Measurements from ENCODE around the gene BMX. TPM values are rescaled to one million over a fixed set of nuclear protein-coding genes. Genes with fewer than 3 reads are reported as not detected.

Gene BMX
- total RNA-seq, 1 experiment from 2014 or later, result not detected

DNA sequence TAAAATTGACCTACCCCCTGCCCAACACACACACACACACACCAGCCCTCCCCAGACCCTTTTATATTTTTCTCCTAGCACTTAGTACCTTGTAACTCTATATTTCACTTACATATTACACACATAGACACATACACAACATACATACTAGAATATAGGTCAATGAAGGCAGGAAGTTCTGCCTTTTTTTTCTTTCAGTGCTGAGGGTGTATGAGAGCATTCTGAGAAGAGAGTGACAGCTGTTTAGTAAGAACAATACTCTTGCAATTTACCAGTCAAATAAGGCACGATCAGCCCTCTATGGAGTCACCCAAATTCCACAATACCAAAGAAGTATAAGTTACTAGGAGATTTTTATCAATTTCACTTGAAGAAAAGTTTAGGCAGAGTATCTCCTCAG is 66.7 kb downstream of the BMX start:
- no peaks in the 10 kb centered on the region for H4K20me1 ChIP-seq (ENCODE audit: control insufficient read depth, insufficient read depth, insufficient read length)
- no peak overlapping the region for H4K91ac ChIP-seq (ENCODE audit: insufficient read length, low read depth, low read length)
- no peak overlapping the region for H2BK5ac ChIP-seq (ENCODE audit: insufficient read length, low read length)
- H3K9ac ChIP-seq (ENCODE audit: extremely low read depth, insufficient read length, low read length), result no peak overlapping the region
- no peak overlapping the region for H2BK15ac ChIP-seq (ENCODE audit: low read depth, low read length)
- no peaks in the 10 kb centered on the region for H3K4me1 ChIP-seq (ENCODE audit: insufficient read depth, low read length)
- DNase-seq, result no peak
- no peak overlapping the region for H3K14ac ChIP-seq (ENCODE audit: insufficient read depth, low read length)
- H3K4ac ChIP-seq (ENCODE audit: low read depth, low read length), result no peak overlapping the region
- no peaks in the 10 kb centered on the region for H3K23me2 ChIP-seq (ENCODE audit: insufficient read length, low read depth, low read length, poor library complexity, severe bottlenecking)
- no peak for TF ChIP-seq CTCF (conservative IDR thresholded peaks at IDR 0.05)
- no peak overlapping the region for H3K23ac ChIP-seq (ENCODE audit: insufficient read length, low read depth, low read length)
- no peak overlapping the region for H4K8ac ChIP-seq (replicated peaks; ENCODE audit: insufficient read length, low read depth, low read length)
- H2AK5ac ChIP-seq (ENCODE audit: insufficient read length, low read length), result no peak overlapping the region
- H3K4me2 ChIP-seq (ENCODE audit: insufficient read depth, insufficient read length, low read length), result no peak overlapping the region
- peaks cover 1% of the 10 kb centered on the region; the same call in 1 of the 2 replicates for H3K27me3 Mint-ChIP-seq (ENCODE audit: low read depth)
- no peaks in the 10 kb centered on the region for H3K9me3 ChIP-seq (ENCODE audit: control insufficient read depth, low read depth, low read length)
- no peak overlapping the region for H2BK12ac ChIP-seq (ENCODE audit: insufficient read length, low read depth, low read length)
- H3K27me3 ChIP-seq (ENCODE audit: insufficient read depth, low read length), result no peaks in the 10 kb centered on the region
- H2BK120ac ChIP-seq (ENCODE audit: low read depth, low read length, poor library complexity, severe bottlenecking), result no peak overlapping the region
- no peak overlapping the region for H2AFZ ChIP-seq (ENCODE audit: low read length)
- H3K79me2 ChIP-seq (ENCODE audit: insufficient read depth, low read length), result no peaks in the 10 kb centered on the region
- H3K4me1 Mint-ChIP-seq, result peaks cover 36 to 41% of the 10 kb centered on the region in 2 experiments
- H4K5ac ChIP-seq (ENCODE audit: insufficient read length, low read depth, low read length), result no peak overlapping the region
- H3K27ac ChIP-seq (ENCODE audit: insufficient read length, low read depth, low read length), result no peak overlapping the region
- peak overlapping the region in 1 of 2 experiments; percentile 8; a peak in 1 of 5 replicates for H3K4me3 Mint-ChIP-seq
- H2BK20ac ChIP-seq (ENCODE audit: low read depth, low read length, poor library complexity, severe bottlenecking), result no peak overlapping the region
- H3K56ac ChIP-seq (ENCODE audit: insufficient read length, low read depth, low read length), result no peak overlapping the region
- no CpG with 5 or more reads among the region's 1 CpG for WGBS (ENCODE audit: extremely low coverage, insufficient read length, low lambda C conversion rate)
- H3K36me3 Mint-ChIP-seq (ENCODE audit: insufficient read depth in 1 of 3, low read depth in 3 of 3), result no peaks in the 10 kb centered on the region
- H3K9me3 Mint-ChIP-seq, result no peaks in the 10 kb centered on the region
- H3K27ac Mint-ChIP-seq, result peak overlapping the region in 1 of 3 experiments; percentile 37; a peak in 1 of 7 replicates
- H3K79me1 ChIP-seq (ENCODE audit: insufficient read depth, low read depth, low read length, poor library complexity, severe bottlenecking), result no peaks in the 10 kb centered on the region
- H3K18ac ChIP-seq (ENCODE audit: insufficient read length, low read depth, low read length), result no peak overlapping the region
- no peak overlapping the region for H3T11ph ChIP-seq (ENCODE audit: low read length)

Data from H9 (cell line).